Liver (tissue), 3 donors: ENCODE data around the gene KRT81.

ENCODE experiments used
- EGR1 ChIP-seq, 2 donors: IDR thresholded peaks; 2 replicates each; pipeline ENCODE4 v1.6.1; 2016 to 2018; ENCODE audit warnings: antibody characterized with exemption in 2 of 2, low read depth in 2 of 2
- FOXA1 ChIP-seq: IDR thresholded peaks from 2 replicates; pipeline ENCODE4 v1.6.1; 2016; ENCODE audit warnings: antibody characterized with exemption
- GABPA ChIP-seq, 2 donors: IDR thresholded peaks in 1 of 2; conservative IDR thresholded peaks in 1 of 2; 2 replicates each; pipeline ENCODE4 v1.6.1; 2016; ENCODE audit warnings: antibody characterized with exemption in 2 of 2, mild to moderate bottlenecking in 1 of 2, moderate library complexity in 1 of 2
- HNF4G ChIP-seq: IDR thresholded peaks from 2 replicates; pipeline ENCODE4 v1.6.1; 2016; ENCODE audit warnings: antibody characterized with exemption
- JUND ChIP-seq, 2 donors: IDR thresholded peaks; 2 replicates each; pipeline ENCODE4 v1.6.1; 2016; ENCODE audit warnings: antibody characterized with exemption in 2 of 2
- RAD21 ChIP-seq, 2 donors: IDR thresholded peaks; 2 replicates each; pipeline ENCODE4 v1.6.1; 2016; ENCODE audit warnings: antibody characterized with exemption in 2 of 2, mild to moderate bottlenecking in 2 of 2
- RXRA ChIP-seq, 2 donors: IDR thresholded peaks; 2 replicates each; pipeline ENCODE4 v1.6.1; 2017 to 2018; ENCODE audit warnings: antibody characterized with exemption in 2 of 2, mild to moderate bottlenecking in 1 of 2
- TAF1 ChIP-seq: conservative IDR thresholded peaks from 2 replicates; pipeline ENCODE4 v1.6.1; 2016; ENCODE audit warnings: antibody characterized with exemption, mild to moderate bottlenecking
- TF ChIP-seq, protein P1 (sequence below): fragments of 150-350 bp; IDR thresholded peaks from 2 replicates; pipeline ENCODE4 v1.5.1; 2017; ENCODE audit warnings: improper control_type of control experiment, low read depth, low read length; ENCODE audit not compliant: missing input control
- TF ChIP-seq, protein P2 (sequence below): IDR thresholded peaks from 2 replicates; pipeline ENCODE4 v1.6.1; 2016; ENCODE audit warnings: antibody characterized with exemption
- TF ChIP-seq, protein P3 (sequence below): IDR thresholded peaks from 2 replicates; pipeline ENCODE4 v1.6.1; 2016; ENCODE audit warnings: antibody characterized with exemption
- donor health status: healthy.
- donor health status: healthy.

DNA sequence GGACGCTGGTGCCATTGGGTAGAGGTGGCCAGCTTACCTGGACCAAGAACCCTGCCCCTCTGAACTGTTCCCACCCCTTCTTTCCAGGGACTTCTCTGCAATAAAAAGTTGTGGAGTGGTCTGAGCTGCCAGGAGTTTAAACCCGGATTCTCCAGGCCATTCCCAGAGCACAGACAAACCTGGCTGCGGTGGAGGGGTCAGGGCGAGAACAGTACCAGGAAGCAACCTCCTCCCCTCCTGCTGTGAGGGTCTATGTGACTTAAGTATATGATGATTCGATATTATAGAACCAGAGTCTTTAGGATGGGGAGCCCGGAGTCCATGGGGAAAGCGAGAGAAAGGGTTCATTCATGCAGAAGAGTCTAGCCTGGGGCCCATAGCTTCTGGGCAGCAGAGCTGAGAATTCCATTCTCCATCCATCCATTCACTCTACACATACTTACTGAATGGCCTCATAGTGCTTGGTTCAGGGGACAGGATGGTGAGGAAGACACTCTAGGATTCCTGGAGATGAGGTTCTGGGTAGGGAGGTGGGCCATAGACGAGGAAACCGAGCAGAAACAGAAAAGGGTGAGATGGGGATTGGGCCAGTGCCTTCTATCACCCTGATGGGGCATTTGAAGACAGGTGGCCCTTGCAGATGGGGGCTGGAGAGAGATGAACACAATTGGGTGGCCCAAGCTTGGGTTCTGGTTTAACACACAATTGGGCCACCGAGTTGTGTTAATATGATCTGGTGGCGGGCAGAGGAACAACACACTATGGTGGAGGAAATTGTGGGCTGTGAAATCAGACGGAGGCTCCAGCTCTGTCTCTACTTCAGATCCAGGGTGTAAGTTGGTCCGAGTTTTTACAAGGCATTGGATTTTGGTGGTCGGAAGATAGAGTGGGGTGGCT is 11.7 kb downstream of the KRT81 start:
- TF ChIP-seq, protein P1, sequence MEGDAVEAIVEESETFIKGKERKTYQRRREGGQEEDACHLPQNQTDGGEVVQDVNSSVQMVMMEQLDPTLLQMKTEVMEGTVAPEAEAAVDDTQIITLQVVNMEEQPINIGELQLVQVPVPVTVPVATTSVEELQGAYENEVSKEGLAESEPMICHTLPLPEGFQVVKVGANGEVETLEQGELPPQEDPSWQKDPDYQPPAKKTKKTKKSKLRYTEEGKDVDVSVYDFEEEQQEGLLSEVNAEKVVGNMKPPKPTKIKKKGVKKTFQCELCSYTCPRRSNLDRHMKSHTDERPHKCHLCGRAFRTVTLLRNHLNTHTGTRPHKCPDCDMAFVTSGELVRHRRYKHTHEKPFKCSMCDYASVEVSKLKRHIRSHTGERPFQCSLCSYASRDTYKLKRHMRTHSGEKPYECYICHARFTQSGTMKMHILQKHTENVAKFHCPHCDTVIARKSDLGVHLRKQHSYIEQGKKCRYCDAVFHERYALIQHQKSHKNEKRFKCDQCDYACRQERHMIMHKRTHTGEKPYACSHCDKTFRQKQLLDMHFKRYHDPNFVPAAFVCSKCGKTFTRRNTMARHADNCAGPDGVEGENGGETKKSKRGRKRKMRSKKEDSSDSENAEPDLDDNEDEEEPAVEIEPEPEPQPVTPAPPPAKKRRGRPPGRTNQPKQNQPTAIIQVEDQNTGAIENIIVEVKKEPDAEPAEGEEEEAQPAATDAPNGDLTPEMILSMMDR = no peak
- no peak for TF ChIP-seq RAD21 (IDR thresholded peaks at IDR 0.05)
- TF ChIP-seq JUND (IDR thresholded peaks at IDR 0.05) = no peak
- TF ChIP-seq GABPA (IDR thresholded peaks at IDR 0.05 in 1 of 2, conservative IDR thresholded peaks at IDR 0.05 in 1 of 2) = no peak
- TF ChIP-seq, protein P2, sequence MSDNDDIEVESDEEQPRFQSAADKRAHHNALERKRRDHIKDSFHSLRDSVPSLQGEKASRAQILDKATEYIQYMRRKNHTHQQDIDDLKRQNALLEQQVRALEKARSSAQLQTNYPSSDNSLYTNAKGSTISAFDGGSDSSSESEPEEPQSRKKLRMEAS = no peak
- no peak for TF ChIP-seq EGR1 (IDR thresholded peaks at IDR 0.05; ENCODE audit: low read depth in 2 of 2)
- TF ChIP-seq TAF1 = no peak
- no peak for TF ChIP-seq RXRA (IDR thresholded peaks at IDR 0.05)
- TF ChIP-seq, protein P3, sequence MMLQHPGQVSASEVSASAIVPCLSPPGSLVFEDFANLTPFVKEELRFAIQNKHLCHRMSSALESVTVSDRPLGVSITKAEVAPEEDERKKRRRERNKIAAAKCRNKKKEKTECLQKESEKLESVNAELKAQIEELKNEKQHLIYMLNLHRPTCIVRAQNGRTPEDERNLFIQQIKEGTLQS = no peak
- TF ChIP-seq HNF4G = no peak
- no peak for TF ChIP-seq FOXA1
